Measurements from ENCODE around the gene HEPACAM2.

DNA sequence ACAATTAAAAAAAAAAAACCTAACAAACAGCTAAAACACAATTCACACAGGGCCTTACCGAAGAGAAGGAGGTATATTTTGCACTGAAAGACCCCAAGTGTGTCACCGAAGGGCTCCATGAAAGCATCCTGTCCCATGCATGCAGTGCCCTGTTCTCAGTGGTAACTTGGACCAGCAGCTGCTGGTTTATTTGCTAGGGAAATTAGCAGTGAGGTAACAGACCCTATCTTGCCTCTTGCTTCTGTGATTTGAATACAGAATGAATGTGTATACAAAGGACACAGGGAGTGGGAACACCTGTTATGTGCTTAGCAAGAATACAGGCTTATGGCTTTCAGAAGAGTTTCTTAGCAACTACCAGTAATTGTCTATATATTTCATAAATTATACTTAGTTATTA is at the start of gene HEPACAM2:
- TF ChIP-seq RCOR1 (IDR thresholded peaks at IDR 0.05; ENCODE audit: low read depth, low read length) (no peak), POLR2A (IDR thresholded peaks at IDR 0.05; ENCODE audit: low read length) (no peak), GATA3 (IDR thresholded peaks at IDR 0.05; ENCODE audit: borderline replicate concordance) (no peak), SMC3 (IDR thresholded peaks at IDR 0.05) (no peak), FOXS1 (CRISPR knock-in tag; IDR thresholded peaks at IDR 0.05) (no peak)
- TF ChIP-seq, protein P1, sequence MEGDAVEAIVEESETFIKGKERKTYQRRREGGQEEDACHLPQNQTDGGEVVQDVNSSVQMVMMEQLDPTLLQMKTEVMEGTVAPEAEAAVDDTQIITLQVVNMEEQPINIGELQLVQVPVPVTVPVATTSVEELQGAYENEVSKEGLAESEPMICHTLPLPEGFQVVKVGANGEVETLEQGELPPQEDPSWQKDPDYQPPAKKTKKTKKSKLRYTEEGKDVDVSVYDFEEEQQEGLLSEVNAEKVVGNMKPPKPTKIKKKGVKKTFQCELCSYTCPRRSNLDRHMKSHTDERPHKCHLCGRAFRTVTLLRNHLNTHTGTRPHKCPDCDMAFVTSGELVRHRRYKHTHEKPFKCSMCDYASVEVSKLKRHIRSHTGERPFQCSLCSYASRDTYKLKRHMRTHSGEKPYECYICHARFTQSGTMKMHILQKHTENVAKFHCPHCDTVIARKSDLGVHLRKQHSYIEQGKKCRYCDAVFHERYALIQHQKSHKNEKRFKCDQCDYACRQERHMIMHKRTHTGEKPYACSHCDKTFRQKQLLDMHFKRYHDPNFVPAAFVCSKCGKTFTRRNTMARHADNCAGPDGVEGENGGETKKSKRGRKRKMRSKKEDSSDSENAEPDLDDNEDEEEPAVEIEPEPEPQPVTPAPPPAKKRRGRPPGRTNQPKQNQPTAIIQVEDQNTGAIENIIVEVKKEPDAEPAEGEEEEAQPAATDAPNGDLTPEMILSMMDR (IDR thresholded peaks at IDR 0.05) = no peak
- TF ChIP-seq, protein P2, sequence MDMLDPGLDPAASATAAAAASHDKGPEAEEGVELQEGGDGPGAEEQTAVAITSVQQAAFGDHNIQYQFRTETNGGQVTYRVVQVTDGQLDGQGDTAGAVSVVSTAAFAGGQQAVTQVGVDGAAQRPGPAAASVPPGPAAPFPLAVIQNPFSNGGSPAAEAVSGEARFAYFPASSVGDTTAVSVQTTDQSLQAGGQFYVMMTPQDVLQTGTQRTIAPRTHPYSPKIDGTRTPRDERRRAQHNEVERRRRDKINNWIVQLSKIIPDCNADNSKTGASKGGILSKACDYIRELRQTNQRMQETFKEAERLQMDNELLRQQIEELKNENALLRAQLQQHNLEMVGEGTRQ (IDR thresholded peaks at IDR 0.05) = no peak
